B cell (primary cell): ENCODE data around the gene HES2.

Experiments used
- CTCF ChIP-seq: fragments of 200-600 bp; IDR thresholded peaks from one replicate; pipeline ENCODE4 v1.8.0; 2022; ENCODE audit warnings: antibody characterized with exemption, mild to moderate bottlenecking
- EZH2 ChIP-seq: IDR thresholded peaks from 2 replicates; pipeline ENCODE4 v1.6.1; 2012; ENCODE audit warnings: borderline replicate concordance, low read depth, mild to moderate bottlenecking, moderate library complexity, low read length; ENCODE audit not compliant: insufficient read depth, poor library complexity, severe bottlenecking

GRCh38 chr1:6435129-6435528, 15.4 kb upstream of the HES2 start:
- TF ChIP-seq CTCF (no peak), EZH2 (no peak)
